Stomach (tissue), 9 donors: ENCODE measurements around the gene TMEM87B. TPM values are rescaled to one million over a fixed set of nuclear protein-coding genes. Genes with fewer than 3 reads are reported as not detected.

ENCODE experiments used
- DNase-seq, 2 donors: peaks; one replicate each; pipeline versions ENCODE4 v3.0.0 to v3.0.0-alpha.2; 2013 to 2019
- H3K27ac ChIP-seq, 5 donors: fragments of 200-600 bp in 4 of 5; sonication (generic) in 4 of 5; one replicate each; pipeline ENCODE4 v1.5.1; 2013 to 2019; ENCODE audit warnings: mild to moderate bottlenecking in 1 of 5, moderate library complexity in 1 of 5
- H3K27me3 ChIP-seq, 3 donors: fragments of 200-600 bp; sonication (generic); one replicate each; pipeline ENCODE4 v1.5.1; 2017 to 2019; ENCODE audit warnings: mixed run types in 1 of 3
- H3K36me3 ChIP-seq, 4 donors: fragments of 200-600 bp; sonication (generic); 1 replicate in 3 of 4; 2 replicates in 1 of 4; pipeline ENCODE4 v1.5.1; 2016 to 2019
- H3K4me1 ChIP-seq, 4 donors: fragments of 200-600 bp; sonication (generic); one replicate each; pipeline ENCODE4 v1.5.1; 2016 to 2019
- H3K4me3 ChIP-seq, 4 donors: fragments of 200-600 bp; sonication (generic) in 3 of 4; one replicate each; pipeline ENCODE4 v1.5.1; 2016 to 2019; ENCODE audit warnings: mild to moderate bottlenecking in 1 of 4
- H3K9me3 ChIP-seq, 4 donors: fragments of 200-600 bp; sonication (generic); one replicate each; pipeline ENCODE4 v1.5.1; 2016 to 2019
- CTCF ChIP-seq, 7 experiments: fragments of 450-650 bp in 4 of 7; fragments of 200-600 bp in 3 of 7; sonication (generic) in 3 of 7; IDR thresholded peaks; one replicate each; pipeline ENCODE4 v1.5.1; 2016 to 2019; ENCODE audit warnings: antibody characterized with exemption in 7 of 7, control low read depth in 2 of 7, mild to moderate bottlenecking in 1 of 7
- EP300 ChIP-seq: sonication (generic); formaldehyde crosslinking; IDR thresholded peaks from one replicate; pipeline ENCODE4 v1.6.1; 2017; ENCODE audit warnings: antibody characterized with exemption
- POLR2A ChIP-seq, 4 donors: fragments of 450-650 bp; IDR thresholded peaks; one replicate each; pipeline ENCODE4 v1.6.1; 2016; ENCODE audit warnings: antibody characterized with exemption in 4 of 4, control low read depth in 2 of 4, mild to moderate bottlenecking in 1 of 4, moderate library complexity in 1 of 4
- POLR2AphosphoS5 ChIP-seq, 3 donors: sonication (generic); formaldehyde crosslinking; IDR thresholded peaks; one replicate each; pipeline ENCODE4 v1.6.1; 2016; ENCODE audit warnings: antibody characterized with exemption in 3 of 3
- WGBS, 5 donors: extraction: QIAGEN DNeasy Blood & Tissue Kit in 3 of 5; methylation state at CpG; one replicate each; pipeline versions ENCODE4 v1.1.5 to v1.1.7; 2013 to 2018; 5-methylcytosine and 5-hydroxymethylcytosine counted together
- intact Hi-C: fragments of 100-400 bp; cut with DNase I; formaldehyde crosslinking; loops from one replicate; pipeline ENCODE4 v1.15.1; 2023; ENCODE audit warnings: low total_unique reads
- polyA plus RNA-seq, 3 donors: library from polyadenylated mRNA; stranded (reverse); fragments of 200-250 nt; gene quantifications; one replicate each; pipeline ENCODE4 v1.2.3, GENCODE V29; 2013
- total RNA-seq, 5 donors: library from RNA; depleted of rRNA; stranded (reverse); fragments of >200 nt; gene quantifications; one replicate each; pipeline versions ENCODE4 v1.1.0 to v1.2.3, GENCODE V29; 2014 to 2016
- donor health status: healthy with polysubstance abuse.
- donor health status: Bipolar disorder and iron deficiency.
- donor health status: healthy.

TMEM87B gene
- total and polyA plus RNA-seq, 8 donors, result 3.7 to 62.2 (median 16.1) TPM

DNA sequence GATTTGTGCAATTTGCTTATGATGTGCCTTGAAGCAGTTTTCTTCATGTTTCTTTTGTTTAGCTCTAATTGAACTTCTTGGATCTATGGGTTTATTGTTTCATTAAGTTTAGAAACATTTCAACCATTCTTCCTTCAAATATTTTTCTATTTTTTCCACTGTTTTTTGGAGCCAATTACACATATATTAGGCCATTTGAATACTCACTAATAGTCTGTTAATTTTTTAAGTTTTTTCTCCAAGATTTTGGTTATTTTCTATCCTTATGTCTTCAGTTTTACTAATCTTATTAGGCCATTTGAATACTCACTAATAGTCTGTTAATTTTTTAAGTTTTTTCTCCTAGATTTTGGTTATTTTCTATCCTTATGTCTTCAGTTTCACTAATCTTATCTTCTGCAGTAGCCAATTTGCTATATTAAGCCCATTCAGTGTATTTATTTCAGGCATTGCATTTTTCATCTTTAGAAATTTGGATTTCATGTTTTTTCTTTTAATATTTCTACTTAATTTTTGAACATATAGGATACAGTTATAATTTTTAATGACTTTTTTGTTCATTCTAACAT, 9.5 kb upstream of the TMEM87B start:
- TF ChIP-seq POLR2AphosphoS5 (IDR thresholded peaks at IDR 0.05) (no peak), CTCF (IDR thresholded peaks at IDR 0.05) (no peak), POLR2A (IDR thresholded peaks at IDR 0.05) (no peak), EP300 (no peak)
- H3K36me3 ChIP-seq, result no peaks in the 10 kb centered on the region
- peaks cover 4 to 13% (median 9%) of the 10 kb centered on the region in 4 donors for H3K9me3 ChIP-seq
- H3K27me3 ChIP-seq, result no peaks in the 10 kb centered on the region
- peaks cover 7 to 34% (median 14%) of the 10 kb centered on the region in 4 donors for H3K4me1 ChIP-seq
- no peak overlapping the region for H3K27ac ChIP-seq
- DNase-seq, result no peak
- intact Hi-C loops, result loop anchor here (5.0 kb wide), 1 partner anchor 153 kb away; no protein-coding TSS in a partner anchor
- H3K4me3 ChIP-seq, result no peak overlapping the region

GRCh38 chr2:112046231-112046630, 8.8 kb upstream of the TMEM87B start:
- Histone ChIP-seq H3K4me1 (peaks cover 7 to 31% (median 14%) of the 10 kb centered on the region in 4 donors), H3K27me3 (no peaks in the 10 kb centered on the region), H3K9me3 (peaks cover 4 to 13% (median 9%) of the 10 kb centered on the region in 4 donors), H3K27ac (no peak overlapping the region), H3K36me3 (no peaks in the 10 kb centered on the region), H3K4me3 (no peak overlapping the region)
- DNase-seq, result no peak
- intact Hi-C loops, result loop anchor here (5.0 kb wide), 1 partner anchor 154 kb away; no protein-coding TSS in a partner anchor
- no peak for TF ChIP-seq CTCF (IDR thresholded peaks at IDR 0.05)
- no peak for TF ChIP-seq EP300
- TF ChIP-seq POLR2AphosphoS5 (IDR thresholded peaks at IDR 0.05), result no peak
- no peak for TF ChIP-seq POLR2A (IDR thresholded peaks at IDR 0.05)

DNA sequence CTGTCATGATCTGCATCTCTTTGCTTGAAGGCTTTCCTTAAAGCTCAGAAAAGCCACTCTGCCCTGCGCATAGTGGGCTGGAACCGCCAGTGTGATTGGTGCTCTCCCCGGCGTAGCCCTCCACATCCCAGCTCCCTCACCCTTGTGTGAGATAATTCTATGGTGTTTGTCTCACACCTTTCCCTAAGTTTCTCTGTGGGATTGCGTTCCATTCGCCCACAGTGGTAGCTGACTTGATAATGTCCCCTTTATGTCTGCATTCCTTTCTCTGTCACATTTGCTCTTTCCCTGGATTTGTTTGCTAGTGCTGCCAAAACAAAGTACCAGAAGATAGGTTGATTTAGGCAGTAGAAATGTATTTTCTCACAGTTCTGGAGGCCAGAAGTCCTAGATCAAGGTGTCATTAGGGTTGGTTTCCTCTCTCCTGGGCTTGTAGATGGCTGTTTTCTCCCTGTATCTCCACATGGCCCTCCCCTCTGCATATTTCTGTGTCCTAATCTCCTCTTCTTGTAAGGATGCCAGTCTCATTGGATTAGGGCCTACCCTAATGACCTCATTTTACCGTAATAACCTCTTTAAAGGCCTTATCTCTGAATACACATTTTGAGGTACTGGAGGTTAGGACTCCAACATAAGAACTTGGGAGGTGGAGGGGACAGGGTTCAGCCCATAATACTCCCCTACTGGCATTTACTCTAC, 7.4 kb upstream of the TMEM87B start:
- TF ChIP-seq CTCF (IDR thresholded peaks at IDR 0.05), result no peak
- TF ChIP-seq POLR2A (IDR thresholded peaks at IDR 0.05), result no peak
- no peak for TF ChIP-seq POLR2AphosphoS5 (IDR thresholded peaks at IDR 0.05)
- TF ChIP-seq EP300, result no peak
- Histone ChIP-seq H3K4me3 (no peak overlapping the region), H3K4me1 (peaks cover 7 to 23% (median 14%) of the 10 kb centered on the region in 4 donors), H3K27me3 (no peaks in the 10 kb centered on the region), H3K36me3 (no peaks in the 10 kb centered on the region), H3K27ac (peak overlapping the region in 1 of 5 donors; percentile 6), H3K9me3 (peaks cover 4 to 13% (median 9%) of the 10 kb centered on the region in 4 donors)
- intact Hi-C loops, result loop anchor here (5.0 kb wide), 1 partner anchor 155 kb away; no protein-coding TSS in a partner anchor
- DNase-seq, result no peak
- WGBS, 5 donors, result 35 to 72% (median 52%) methylated on average over 7 of the region's 7 CpGs

- Histone ChIP-seq H3K27ac (peak overlapping the region in 1 of 5 donors; percentile 6), H3K4me3 (no peak overlapping the region), H3K4me1 (peaks cover 7 to 27% (median 15%) of the 10 kb centered on the region in 4 donors), H3K9me3 (peaks cover 4 to 13% (median 9%) of the 10 kb centered on the region in 4 donors), H3K27me3 (no peaks in the 10 kb centered on the region), H3K36me3 (no peaks in the 10 kb centered on the region)
- TF ChIP-seq CTCF (IDR thresholded peaks at IDR 0.05) (no peak), POLR2AphosphoS5 (IDR thresholded peaks at IDR 0.05) (no peak), POLR2A (IDR thresholded peaks at IDR 0.05) (no peak), EP300 (no peak)
- intact Hi-C loops, result loop anchor here (5.0 kb wide), 1 partner anchor 156 kb away; no protein-coding TSS in a partner anchor
- 39 to 56% (median 41%) methylated on average over 4 of the region's 4 CpGs for WGBS, 5 donors
- no peak for DNase-seq
Measured at GRCh38 chr2:112048236-112048592, 6.9 kb upstream of the TMEM87B start.
